Bronchial epithelial cell (primary cell): ENCODE results near the gene NPS. TPM values are rescaled to one million over a fixed set of nuclear protein-coding genes. Genes with fewer than 3 reads are reported as not detected.

Experiments used
- DNase-seq: peaks from one replicate; pipeline ENCODE4 v3.0.0-alpha.2; 2010; ENCODE audit warnings: low read depth
- FAIRE-seq: peaks from 2 replicates; lab custom pipeline; 2011; peaks lifted over from hg19 to GRCh38; lab: Jason Lieb, UNC
- H3K27me3 ChIP-seq: 2 replicates; pipeline ENCODE4 v1.5.1; 2011; ENCODE audit warnings: low read length; ENCODE audit not compliant: control insufficient read depth, insufficient read depth
- H3K36me3 ChIP-seq: 2 replicates; pipeline ENCODE4 v1.5.1; 2011; ENCODE audit warnings: low read length; ENCODE audit not compliant: control insufficient read depth, insufficient read depth
- H3K4me3 ChIP-seq: 2 replicates; pipeline ENCODE4 v1.5.1; 2011; ENCODE audit warnings: mild to moderate bottlenecking, low read depth, low read length, control low read depth
- total RNA-seq: library from RNA; depleted of rRNA; stranded (reverse); fragments of >200 nt; gene quantifications from 2 replicates; pipeline ENCODE4 v1.2.1, GENCODE V29; 2014
- TF ChIP-seq, protein P1 (sequence below): IDR thresholded peaks from 2 replicates; pipeline ENCODE4 v1.5.1; 2011; ENCODE audit warnings: mild to moderate bottlenecking, moderate library complexity, low read length, control low read depth, inconsistent platforms; ENCODE audit not compliant: insufficient read depth, severe bottlenecking

NPS gene
- total RNA-seq, 1 donor from 2014 or later = not detected

DNA sequence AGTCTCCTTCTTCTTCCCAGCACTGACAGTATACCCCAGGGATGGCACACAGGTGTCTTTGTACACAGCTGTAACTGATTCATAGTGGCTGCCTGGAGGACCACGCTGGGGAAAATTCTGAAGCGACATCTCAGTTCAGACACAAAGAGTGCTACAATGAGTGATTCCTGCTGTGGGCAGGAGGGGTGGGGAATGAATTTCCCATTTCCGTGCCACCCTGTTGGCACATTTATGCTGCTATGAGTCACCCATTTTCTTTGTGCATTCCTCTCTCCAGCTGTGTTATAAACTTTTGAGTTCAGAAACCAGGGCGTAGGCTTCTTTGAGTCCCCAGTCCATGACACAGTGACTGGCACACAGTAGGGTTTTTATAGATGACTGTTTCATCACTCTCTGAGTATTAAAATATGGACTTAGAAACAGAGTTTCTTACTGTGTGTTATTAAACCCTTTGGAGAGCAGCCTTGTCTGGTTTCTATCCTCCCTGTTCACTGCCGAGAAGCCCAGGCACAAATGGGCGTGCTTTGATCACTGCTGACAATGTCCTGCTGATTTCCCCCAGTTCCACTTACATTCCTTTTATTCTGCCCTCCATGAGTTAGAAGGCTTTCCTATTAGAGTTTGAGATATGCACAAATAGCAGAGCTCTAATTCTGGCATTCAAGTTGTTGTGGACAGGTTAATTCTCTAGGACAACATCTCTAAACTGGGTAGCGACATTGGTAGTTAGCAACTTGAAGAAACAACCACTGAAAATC, 24.0 kb upstream of the NPS start:
- TF ChIP-seq, protein P1, sequence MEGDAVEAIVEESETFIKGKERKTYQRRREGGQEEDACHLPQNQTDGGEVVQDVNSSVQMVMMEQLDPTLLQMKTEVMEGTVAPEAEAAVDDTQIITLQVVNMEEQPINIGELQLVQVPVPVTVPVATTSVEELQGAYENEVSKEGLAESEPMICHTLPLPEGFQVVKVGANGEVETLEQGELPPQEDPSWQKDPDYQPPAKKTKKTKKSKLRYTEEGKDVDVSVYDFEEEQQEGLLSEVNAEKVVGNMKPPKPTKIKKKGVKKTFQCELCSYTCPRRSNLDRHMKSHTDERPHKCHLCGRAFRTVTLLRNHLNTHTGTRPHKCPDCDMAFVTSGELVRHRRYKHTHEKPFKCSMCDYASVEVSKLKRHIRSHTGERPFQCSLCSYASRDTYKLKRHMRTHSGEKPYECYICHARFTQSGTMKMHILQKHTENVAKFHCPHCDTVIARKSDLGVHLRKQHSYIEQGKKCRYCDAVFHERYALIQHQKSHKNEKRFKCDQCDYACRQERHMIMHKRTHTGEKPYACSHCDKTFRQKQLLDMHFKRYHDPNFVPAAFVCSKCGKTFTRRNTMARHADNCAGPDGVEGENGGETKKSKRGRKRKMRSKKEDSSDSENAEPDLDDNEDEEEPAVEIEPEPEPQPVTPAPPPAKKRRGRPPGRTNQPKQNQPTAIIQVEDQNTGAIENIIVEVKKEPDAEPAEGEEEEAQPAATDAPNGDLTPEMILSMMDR = no peak
- Histone ChIP-seq H3K36me3 (no peaks in the 10 kb centered on the region), H3K27me3 (no peaks in the 10 kb centered on the region), H3K4me3 (no peak overlapping the region)
- FAIRE-seq (no peak), DNase-seq (peak; percentile 24)

DNA sequence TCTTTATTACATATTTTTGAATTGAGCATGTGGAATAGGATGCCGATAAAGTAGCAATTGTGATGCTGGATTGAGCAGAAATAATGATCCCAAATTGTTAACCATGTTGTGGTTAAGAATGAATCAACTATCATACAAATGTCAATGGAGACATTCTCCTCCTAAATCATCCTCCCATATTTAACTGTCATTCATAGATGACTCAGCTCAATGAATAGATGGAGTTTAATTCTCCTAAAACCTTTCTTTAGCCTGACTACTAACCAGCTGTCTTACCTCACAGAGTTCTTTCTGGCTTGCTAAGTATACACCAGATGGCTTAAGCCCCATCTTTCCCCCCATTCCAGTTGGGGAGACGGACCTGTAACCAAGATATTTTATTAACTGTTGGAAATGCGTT, 23.4 kb upstream of the NPS start:
- TF ChIP-seq, protein P1 = no peak
- H3K27me3 ChIP-seq = no peaks in the 10 kb centered on the region
- no peak overlapping the region for H3K4me3 ChIP-seq
- DNase-seq (no peak), FAIRE-seq (no peak)
- no peaks in the 10 kb centered on the region for H3K36me3 ChIP-seq

DNA sequence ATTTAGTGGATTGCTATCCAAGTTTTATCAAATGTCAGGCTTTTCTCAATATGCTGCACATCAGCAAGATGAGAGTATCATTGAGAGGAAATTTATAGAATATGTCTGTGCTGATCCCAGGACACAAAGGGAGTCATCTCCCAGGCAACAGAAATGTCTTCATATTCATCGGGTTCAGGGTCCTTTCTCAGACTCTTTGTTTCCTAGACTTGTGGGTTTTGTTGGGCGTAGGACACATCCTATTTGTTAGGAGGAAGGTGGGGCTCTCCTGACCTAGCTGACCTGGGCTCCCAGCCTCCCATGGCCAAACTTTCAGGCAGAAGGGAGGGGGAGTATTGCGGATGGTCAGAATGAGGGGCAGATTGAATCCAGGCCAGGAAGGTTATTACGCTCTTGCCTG, 22.9 kb upstream of the NPS start:
- TF ChIP-seq, protein P1 = no peak
- no peak for DNase-seq
- FAIRE-seq = no peak
- H3K36me3 ChIP-seq = no peaks in the 10 kb centered on the region
- no peak overlapping the region for H3K4me3 ChIP-seq
- H3K27me3 ChIP-seq = no peaks in the 10 kb centered on the region

DNA sequence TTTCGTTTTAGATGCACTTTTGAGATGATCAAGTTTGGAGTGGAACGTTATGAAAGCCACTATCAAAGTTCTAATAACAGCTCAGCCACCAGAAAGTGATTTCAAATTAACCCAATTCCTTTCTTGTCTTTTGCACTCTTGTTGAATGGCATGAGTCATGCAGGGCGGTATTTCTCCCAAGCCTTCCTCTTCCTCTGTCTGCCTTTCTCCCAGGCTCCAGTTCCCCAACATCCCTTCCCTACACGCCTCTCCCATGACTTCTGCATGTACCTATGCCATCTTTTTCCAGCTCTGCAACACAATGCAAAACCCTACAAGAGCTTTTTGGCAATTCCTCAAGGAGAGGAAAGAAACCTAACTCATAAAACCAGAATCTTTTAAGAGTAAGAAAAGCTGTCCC, 21.8 kb upstream of the NPS start:
- no peak for FAIRE-seq
- H3K36me3 ChIP-seq = no peaks in the 10 kb centered on the region
- H3K27me3 ChIP-seq = no peaks in the 10 kb centered on the region
- H3K4me3 ChIP-seq = no peak overlapping the region
- DNase-seq = no peak
- TF ChIP-seq, protein P1 = no peak

DNA sequence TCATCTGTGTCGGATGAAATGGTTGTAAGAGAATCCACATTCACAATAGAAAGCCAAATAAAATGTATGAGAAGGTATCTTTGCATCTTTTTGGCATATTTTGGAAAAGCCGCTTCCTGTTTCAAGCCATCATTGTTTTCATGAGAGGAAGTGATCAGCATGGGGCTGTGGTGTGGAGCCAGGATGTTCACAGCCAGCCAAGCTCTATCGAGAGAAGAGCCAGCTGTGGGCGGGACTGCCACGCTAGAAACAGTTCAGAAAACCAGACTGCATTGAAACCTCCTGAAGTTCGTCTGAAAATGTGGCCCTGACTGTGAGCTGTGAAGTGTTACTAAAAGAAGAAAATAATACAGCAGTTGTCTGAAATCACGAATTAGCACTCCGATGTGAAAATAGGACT, 21.2 kb upstream of the NPS start:
- Histone ChIP-seq H3K4me3 (no peak overlapping the region), H3K36me3 (no peaks in the 10 kb centered on the region), H3K27me3 (no peaks in the 10 kb centered on the region)
- FAIRE-seq (no peak), DNase-seq (no peak)
- TF ChIP-seq, protein P1 = no peak

DNA sequence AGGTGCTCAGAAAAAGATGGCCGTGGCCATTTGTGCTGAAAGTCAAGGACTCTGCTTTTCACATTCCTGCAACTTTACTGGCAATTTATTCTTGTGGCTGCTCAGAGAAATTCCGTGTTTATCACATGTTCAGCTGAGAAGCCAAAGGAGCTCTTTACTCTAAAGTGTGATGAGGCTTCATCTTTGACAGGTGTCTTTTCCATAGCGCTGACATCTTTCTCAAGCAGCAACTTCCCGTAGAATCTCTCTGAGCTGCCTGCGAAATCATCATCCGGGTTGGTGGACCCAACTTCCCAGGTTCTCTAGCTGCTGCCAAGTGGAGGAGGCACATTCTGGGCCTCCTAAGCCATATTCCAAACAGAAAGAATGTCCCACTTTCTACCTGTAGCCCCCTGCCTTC, 16.9 kb upstream of the NPS start:
- TF ChIP-seq, protein P1 = no peak
- H3K27me3 ChIP-seq = no peaks in the 10 kb centered on the region
- no peak for FAIRE-seq

More for the DNA sequence above, 16.9 kb upstream of the NPS start:
- DNase-seq = no peak
- no peak overlapping the region for H3K4me3 ChIP-seq
- H3K36me3 ChIP-seq = no peaks in the 10 kb centered on the region
